ENCODE data around the gene IGF2R.

Gene IGF2R

DNA sequence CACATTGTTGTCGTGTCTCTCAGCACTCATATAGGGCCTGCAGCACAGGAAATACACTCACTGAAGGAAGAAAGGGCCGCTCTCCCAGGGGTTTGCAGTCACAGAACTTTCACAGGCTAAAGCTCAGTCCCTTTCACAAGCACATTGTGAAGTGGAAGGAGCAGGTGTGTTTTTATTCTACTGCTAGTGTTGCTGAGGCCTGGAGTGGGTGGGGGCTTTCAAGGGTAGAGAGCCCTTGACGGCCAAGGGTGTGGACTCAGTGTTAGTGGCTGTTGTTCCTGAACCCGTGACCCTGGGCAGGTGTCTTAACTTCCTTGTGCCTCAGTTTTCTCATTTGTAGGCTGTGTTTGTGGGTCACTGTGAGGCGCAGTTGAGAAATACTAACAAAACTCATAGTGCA is 86.5 kb downstream of the IGF2R start:
- FAIRE-seq: no peak

- FAIRE-seq: no peak
These were observed 86.9 kb downstream of the IGF2R start for GRCh38 chr6:160055813-160056212.

GRCh38 chr6:160057080-160057479 is 88.2 kb downstream of the IGF2R start:
- FAIRE-seq: no peak

DNA sequence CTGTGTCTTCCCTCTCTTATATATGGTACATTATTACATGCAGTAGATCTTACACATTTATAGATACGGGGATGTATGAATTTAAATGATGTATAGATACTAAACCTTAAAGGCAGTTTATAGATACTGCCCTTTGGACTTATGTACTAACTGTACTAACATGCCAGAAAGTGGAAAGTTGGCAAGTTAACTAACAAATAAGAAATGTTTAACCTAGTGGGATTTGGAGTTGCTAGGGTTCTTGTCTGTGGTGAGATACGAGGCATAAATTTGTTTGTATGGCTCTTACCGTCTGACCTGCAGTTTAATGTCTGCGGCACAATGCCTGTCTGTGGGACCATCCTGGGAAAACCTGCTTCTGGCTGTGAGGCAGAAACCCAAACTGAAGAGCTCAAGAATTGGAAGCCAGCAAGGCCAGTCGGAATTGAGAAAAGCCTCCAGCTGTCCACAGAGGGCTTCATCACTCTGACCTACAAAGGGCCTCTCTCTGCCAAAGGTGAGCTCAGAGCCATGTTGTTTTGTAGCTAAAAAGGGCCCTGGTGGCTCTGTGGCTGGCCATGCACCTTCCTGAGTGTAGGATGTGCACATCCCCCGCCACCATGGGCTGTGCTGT is 89.8 kb downstream of the IGF2R start:
- no peak for FAIRE-seq

- FAIRE-seq: no peak
These were observed 91.3 kb downstream of the IGF2R start for GRCh38 chr6:160060221-160060620.

- FAIRE-seq: no peak
These were observed 92.1 kb downstream of the IGF2R start for GRCh38 chr6:160060920-160061447.

- no peak for FAIRE-seq
These were observed 95.0 kb downstream of the IGF2R start for GRCh38 chr6:160063771-160064413.

DNA sequence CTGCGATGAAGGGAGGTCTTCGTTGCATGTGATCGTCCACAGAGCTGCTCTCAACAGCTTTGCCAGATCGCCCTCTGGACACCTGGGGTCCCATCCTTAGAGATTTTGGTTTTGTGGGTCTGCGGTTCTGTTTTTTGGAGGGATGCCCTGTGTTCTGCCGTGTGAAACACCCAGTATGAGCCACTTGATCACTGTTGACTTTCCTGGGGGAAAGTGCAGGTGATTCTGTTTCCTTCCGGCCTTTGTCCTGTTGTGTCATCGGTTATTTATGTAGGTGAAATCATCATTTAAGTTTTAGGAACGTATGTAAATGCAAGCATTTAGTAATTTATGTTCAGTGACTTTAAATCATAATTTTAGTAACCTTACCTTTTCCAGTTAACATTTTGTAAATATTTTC is 96.3 kb downstream of the IGF2R start:
- no peak for FAIRE-seq

GRCh38 chr6:160067564-160067963 is 98.7 kb downstream of the IGF2R start:
- no peak for FAIRE-seq

DNA sequence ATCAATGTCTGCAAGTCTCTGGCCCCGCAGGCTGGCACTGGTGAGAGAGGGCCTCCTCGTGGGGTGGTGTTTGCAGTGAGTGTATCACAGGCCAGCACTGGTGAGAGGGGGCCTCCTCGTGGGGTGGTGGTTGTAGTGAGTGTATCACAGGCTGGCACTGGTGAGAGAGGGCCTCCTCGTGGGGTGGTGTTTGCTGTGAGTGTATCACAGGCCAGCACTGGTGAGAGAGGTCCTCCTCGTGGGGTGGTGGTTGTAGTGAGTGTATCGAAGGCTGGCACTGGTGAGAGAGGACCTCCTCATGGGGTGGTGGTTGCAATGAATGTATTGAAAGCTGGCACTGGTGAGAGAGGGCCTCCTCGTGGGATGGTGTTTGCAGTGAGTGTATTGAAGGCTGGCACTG is 99.5 kb downstream of the IGF2R start:
- no peak for FAIRE-seq

DNA sequence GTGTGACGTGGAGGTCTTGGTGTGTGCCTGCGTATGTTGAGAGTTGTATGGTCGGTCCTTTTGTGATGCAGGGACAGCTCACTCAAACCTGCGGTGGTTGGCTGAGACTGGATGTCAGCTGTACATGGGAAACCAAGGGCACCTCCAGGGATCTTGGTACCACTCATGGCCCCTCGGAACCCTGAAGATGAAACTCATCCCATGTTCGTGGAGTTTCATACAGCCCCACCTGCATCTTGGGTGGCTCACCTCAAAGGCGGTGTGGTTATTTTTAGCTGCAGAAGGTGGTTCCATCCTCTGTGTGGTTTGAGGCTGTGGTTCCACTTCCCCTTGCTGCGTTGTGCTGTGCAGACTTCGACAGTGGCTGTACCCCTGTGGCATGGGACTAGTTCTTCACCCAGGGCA is 100.2 kb downstream of the IGF2R start:
- FAIRE-seq: no peak

GRCh38 chr6:160069459-160069858 is 100.6 kb downstream of the IGF2R start:
- FAIRE-seq: no peak

- no peak for FAIRE-seq
These were observed 101.5 kb downstream of the IGF2R start for GRCh38 chr6:160070427-160070826.

DNA sequence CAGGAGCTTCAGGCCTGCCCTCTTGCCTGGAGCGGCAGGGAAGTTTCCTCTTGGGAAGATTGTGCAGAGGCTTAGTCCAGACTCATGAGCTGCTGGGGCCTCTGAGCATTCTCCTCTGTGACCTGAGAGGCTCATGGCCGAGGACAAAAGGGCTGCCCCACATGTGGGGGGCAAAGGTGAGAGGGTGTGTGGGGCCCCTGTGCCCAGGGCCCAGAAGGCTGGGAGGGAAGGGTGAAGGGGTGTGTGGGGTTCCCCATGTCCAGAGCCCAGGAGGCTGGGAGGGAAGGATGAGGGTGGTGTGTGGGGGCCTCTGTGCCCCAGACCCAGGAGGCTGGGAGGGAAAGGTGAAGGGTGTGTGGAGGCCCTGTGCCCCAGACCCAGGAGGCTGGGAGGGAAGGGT is 101.9 kb downstream of the IGF2R start:
- no peak for FAIRE-seq

DNA sequence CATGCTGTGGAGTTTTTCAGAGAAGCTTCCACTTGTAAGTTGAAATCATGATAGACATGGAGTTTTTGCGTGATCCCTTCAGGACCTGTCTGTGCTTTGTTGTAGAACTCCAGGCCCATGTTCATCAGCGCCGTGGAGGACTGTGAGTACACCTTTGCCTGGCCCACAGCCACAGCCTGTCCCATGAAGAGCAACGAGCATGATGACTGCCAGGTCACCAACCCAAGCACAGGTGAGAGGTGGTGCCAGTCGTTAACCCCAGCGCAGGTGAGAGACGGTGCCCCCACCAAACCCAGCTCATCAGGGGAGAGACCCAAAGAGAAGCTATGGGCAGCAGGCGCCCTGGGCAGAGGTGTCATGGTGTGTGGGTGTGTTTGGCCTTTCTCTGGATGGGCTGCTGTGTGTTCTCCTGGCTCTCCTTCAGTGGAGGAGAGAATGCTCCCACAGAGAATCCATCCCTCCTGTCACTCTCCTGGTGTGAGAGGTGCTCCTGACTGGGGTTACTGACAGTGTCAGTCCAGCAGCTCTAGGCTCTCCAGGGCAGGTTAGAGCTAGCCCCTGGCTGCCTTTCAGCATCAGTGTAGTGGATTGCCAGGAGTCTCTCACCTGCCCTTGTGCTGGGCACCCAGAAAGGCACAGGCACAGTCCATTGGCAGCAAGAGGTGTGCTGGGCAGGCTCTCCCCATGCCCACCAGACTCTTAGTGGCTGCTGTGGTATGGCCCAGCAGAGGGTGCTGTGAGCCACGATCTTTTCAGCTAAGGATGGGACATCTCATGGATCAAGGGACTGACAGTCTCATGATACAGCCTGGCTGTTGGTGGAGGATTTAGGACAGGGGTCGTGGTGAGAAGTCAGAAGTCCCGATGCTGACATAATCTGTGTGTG is 103.2 kb downstream of the IGF2R start:
- no peak for FAIRE-seq

DNA sequence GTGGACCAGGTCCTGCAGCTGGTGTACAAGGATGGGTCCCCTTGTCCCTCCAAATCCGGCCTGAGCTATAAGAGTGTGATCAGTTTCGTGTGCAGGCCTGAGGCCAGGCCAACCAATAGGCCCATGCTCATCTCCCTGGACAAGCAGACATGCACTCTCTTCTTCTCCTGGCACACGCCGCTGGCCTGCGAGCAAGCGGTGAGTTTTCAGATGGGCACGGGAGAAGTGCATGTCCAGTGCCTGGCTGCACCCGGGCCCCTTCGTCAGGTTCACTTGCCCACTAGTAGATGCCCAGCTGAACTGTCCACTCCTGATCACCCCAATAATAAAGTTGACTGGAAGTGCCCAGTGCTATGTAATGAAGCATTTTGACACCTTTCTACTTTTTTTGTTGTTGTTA is 104.4 kb downstream of the IGF2R start:
- no peak for FAIRE-seq

- FAIRE-seq: no peak
These were observed 107.1 kb downstream of the IGF2R start for GRCh38 chr6:160076009-160076408.

DNA sequence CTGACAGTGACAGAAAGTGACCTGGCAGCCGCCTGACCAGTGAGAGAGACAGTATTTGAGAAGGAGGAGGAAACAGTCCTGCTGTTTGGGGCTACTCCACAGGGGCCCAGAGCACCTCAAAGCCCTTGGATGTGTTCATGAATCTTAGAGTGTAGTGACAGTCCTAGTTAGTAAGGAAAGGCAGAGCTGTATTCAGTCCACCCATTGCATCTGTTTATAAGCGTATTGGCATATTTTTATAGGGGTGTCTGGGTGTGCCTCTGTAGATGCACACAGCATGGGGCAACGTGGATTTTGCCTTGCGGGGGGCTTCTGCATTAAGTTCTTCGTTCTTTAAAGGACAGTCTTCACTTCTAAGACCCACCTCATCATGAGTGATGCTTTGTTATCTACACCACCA is 108.1 kb downstream of the IGF2R start:
- FAIRE-seq: no peak

- no peak for FAIRE-seq
These were observed 108.6 kb downstream of the IGF2R start for GRCh38 chr6:160077526-160077925.

- FAIRE-seq: no peak
These were observed 110.2 kb downstream of the IGF2R start for GRCh38 chr6:160078883-160079685.

DNA sequence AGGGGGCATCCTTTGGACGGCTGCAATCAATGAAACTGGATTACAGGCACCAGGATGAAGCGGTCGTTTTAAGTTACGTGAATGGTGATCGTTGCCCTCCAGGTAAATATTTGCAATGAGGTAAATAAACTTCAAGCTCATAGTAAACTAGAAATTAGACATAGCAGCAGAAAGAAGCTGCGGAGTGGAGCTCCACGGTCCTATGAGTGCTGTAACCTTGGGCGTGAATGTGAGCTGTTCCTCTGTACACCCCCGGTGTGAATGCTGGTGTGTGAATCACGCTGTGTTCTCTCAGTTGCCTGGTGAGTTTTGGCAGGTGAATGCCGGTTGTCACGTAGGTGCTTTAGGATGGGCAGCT is 110.8 kb downstream of the IGF2R start:
- no peak for FAIRE-seq

- no peak for FAIRE-seq
These were observed 111.2 kb downstream of the IGF2R start for GRCh38 chr6:160080097-160080496.

DNA sequence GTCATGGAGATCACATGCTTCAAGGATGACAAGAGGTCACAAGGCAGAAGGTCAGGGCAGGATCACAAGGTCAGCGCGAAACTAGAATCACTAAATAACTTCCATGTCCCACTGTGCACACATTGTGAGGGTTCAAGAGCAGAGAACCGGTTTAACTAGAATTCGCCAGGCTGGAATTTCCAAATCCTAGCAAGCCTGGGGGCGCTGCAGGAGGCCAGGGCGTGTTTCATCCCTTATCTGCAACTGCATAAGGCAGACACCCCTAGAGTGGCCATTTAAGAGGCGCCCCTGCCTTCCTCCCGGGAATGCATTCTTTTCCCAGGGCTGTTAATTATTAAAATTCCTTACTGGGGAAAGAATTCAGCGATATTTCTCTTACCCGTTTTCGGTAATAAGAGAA is 112.5 kb downstream of the IGF2R start:
- FAIRE-seq: no peak
